ENCODE data around the gene RND2. TPM values are rescaled to one million over a fixed set of nuclear protein-coding genes. Genes with fewer than 3 reads are reported as not detected.

The RND2 gene
- total and polyA plus RNA-seq, 2 of the 13 experiments (the other 11 are each of a cell fraction or from before 2014, with no cell fraction given) = 0.05 to 0.11 TPM

DNA sequence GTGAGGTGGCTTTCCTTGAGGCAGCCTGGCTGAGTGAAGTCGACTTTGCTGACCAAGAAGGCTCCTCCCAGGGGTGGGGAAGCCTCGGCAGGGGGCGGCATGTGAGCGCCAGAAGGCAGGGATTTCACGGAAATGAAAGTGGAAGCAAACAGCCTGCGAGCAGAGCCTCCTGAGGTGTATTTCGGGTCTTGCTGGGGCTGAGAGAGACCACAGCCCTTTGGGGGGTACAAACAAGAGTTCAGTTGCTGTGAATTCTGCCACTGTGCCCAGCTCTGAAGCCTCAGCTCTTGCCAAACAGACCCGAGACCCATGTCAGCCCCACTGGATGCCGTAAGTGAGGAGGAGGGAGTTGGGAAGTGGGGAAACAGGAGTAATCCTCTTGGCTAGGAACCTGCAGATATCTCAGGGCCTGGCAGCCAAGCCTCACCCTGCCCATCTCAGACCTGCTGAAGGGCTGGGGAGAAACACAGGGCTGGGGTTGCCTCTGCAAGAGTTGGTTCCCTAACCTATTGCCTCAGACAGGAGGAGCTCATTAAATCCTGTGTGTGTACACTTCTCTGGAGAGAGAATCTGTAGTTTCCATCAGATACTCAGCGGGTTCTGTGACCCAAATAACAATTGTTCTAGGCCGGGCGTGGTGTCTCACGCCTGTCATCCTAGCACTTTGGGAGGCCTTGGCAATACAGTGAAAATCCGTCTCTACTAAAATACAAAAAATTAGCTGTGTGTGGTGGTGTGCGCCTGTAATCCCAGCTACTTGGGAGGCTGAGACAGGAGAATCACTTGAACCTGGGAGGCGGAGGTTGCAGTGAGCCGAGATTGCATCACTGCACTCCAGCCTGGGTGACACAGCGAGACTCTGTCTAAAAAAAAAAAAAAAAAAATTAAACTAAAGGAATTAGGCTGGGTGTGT lies 18.1 kb upstream of the RND2 start, which contains the start of gene IFI35 (continued):
- TF ChIP-seq ZBTB1 (CRISPR knock-in tag; IDR thresholded peaks at IDR 0.05; ENCODE audit: borderline replicate concordance) (no peak), PHB2 (IDR thresholded peaks at IDR 0.05; ENCODE audit: partially characterized antibody) (no peak), ZNF749 (CRISPR knock-in tag; IDR thresholded peaks at IDR 0.05; ENCODE audit: borderline replicate concordance) (no peak), SNAPC2 (CRISPR knock-in tag; IDR thresholded peaks at IDR 0.05) (no peak), KAT7 (CRISPR knock-in tag; IDR thresholded peaks at IDR 0.05; ENCODE audit: borderline replicate concordance) (peak; percentile 68; the same call in 1 of the 2 replicates), EED (CRISPR knock-in tag; IDR thresholded peaks at IDR 0.05) (no peak), AGO2 (optimal IDR thresholded peaks at IDR 0.05; ENCODE audit: low read depth, low read length) (no peak), ADNP (CRISPR knock-in tag; IDR thresholded peaks at IDR 0.05) (peak; percentile 25; the same call in 1 of the 2 replicates), NBN (conservative IDR thresholded peaks at IDR 0.05) (no peak), ZNF660 (CRISPR knock-in tag; IDR thresholded peaks at IDR 0.05; ENCODE audit: borderline replicate concordance, low read depth) (no peak), ZNF569 (CRISPR knock-in tag; IDR thresholded peaks at IDR 0.05; ENCODE audit: borderline replicate concordance) (no peak), REPIN1 (CRISPR knock-in tag; IDR thresholded peaks at IDR 0.05; ENCODE audit: borderline replicate concordance, low read depth) (peak; percentile 22; the same call in 1 of the 2 replicates), BHLHE40 (IDR thresholded peaks at IDR 0.05; ENCODE audit: low read length) (0 out of 2 replicates have a peak, but pooled peaks have one; percentile 14), CBX2 (IDR thresholded peaks at IDR 0.05; ENCODE audit: low read depth, low read length) (no peak), CBX2 (CRISPR knock-in tag; IDR thresholded peaks at IDR 0.05; ENCODE audit: low read depth) (no peak)
- TF ChIP-seq, protein P1, sequence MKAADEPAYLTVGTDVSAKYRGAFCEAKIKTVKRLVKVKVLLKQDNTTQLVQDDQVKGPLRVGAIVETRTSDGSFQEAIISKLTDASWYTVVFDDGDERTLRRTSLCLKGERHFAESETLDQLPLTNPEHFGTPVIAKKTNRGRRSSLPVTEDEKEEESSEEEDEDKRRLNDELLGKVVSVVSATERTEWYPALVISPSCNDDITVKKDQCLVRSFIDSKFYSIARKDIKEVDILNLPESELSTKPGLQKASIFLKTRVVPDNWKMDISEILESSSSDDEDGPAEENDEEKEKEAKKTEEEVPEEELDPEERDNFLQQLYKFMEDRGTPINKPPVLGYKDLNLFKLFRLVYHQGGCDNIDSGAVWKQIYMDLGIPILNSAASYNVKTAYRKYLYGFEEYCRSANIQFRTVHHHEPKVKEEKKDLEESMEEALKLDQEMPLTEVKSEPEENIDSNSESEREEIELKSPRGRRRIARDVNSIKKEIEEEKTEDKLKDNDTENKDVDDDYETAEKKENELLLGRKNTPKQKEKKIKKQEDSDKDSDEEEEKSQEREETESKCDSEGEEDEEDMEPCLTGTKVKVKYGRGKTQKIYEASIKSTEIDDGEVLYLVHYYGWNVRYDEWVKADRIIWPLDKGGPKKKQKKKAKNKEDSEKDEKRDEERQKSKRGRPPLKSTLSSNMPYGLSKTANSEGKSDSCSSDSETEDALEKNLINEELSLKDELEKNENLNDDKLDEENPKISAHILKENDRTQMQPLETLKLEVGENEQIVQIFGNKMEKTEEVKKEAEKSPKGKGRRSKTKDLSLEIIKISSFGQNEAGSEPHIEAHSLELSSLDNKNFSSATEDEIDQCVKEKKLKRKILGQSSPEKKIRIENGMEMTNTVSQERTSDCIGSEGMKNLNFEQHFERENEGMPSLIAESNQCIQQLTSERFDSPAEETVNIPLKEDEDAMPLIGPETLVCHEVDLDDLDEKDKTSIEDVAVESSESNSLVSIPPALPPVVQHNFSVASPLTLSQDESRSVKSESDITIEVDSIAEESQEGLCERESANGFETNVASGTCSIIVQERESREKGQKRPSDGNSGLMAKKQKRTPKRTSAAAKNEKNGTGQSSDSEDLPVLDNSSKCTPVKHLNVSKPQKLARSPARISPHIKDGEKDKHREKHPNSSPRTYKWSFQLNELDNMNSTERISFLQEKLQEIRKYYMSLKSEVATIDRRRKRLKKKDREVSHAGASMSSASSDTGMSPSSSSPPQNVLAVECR (CRISPR knock-in tag; IDR thresholded peaks at IDR 0.05; ENCODE audit: borderline replicate concordance) = peak; percentile 66; the same call in 1 of the 2 replicates
- TF ChIP-seq, protein P2, sequence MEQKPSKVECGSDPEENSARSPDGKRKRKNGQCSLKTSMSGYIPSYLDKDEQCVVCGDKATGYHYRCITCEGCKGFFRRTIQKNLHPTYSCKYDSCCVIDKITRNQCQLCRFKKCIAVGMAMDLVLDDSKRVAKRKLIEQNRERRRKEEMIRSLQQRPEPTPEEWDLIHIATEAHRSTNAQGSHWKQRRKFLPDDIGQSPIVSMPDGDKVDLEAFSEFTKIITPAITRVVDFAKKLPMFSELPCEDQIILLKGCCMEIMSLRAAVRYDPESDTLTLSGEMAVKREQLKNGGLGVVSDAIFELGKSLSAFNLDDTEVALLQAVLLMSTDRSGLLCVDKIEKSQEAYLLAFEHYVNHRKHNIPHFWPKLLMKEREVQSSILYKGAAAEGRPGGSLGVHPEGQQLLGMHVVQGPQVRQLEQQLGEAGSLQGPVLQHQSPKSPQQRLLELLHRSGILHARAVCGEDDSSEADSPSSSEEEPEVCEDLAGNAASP (CRISPR knock-in tag; IDR thresholded peaks at IDR 0.05; ENCODE audit: borderline replicate concordance) = no peak; the same call in 1 of the 2 replicates
- TF ChIP-seq, protein P3, sequence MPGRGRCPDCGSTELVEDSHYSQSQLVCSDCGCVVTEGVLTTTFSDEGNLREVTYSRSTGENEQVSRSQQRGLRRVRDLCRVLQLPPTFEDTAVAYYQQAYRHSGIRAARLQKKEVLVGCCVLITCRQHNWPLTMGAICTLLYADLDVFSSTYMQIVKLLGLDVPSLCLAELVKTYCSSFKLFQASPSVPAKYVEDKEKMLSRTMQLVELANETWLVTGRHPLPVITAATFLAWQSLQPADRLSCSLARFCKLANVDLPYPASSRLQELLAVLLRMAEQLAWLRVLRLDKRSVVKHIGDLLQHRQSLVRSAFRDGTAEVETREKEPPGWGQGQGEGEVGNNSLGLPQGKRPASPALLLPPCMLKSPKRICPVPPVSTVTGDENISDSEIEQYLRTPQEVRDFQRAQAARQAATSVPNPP (CRISPR knock-in tag; IDR thresholded peaks at IDR 0.05) = no peak
- TF ChIP-seq, protein P4, sequence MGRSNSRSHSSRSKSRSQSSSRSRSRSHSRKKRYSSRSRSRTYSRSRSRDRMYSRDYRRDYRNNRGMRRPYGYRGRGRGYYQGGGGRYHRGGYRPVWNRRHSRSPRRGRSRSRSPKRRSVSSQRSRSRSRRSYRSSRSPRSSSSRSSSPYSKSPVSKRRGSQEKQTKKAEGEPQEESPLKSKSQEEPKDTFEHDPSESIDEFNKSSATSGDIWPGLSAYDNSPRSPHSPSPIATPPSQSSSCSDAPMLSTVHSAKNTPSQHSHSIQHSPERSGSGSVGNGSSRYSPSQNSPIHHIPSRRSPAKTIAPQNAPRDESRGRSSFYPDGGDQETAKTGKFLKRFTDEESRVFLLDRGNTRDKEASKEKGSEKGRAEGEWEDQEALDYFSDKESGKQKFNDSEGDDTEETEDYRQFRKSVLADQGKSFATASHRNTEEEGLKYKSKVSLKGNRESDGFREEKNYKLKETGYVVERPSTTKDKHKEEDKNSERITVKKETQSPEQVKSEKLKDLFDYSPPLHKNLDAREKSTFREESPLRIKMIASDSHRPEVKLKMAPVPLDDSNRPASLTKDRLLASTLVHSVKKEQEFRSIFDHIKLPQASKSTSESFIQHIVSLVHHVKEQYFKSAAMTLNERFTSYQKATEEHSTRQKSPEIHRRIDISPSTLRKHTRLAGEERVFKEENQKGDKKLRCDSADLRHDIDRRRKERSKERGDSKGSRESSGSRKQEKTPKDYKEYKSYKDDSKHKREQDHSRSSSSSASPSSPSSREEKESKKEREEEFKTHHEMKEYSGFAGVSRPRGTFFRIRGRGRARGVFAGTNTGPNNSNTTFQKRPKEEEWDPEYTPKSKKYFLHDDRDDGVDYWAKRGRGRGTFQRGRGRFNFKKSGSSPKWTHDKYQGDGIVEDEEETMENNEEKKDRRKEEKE (IDR thresholded peaks at IDR 0.05) = no peak

All from HepG2 (cell line).